ENCODE data around the gene EVA1C.
"Not testable (repeated sequence)": the region's sequence is repeated elsewhere in the genome, so short reads cannot be mapped to it uniquely, and the experiment has no call there.

EVA1C gene

GRCh38 chr21:32424191-32424535 lies 11.7 kb downstream of the EVA1C start:
- Histone ChIP-seq H3K9me3 (ENCODE audit: severe bottlenecking) (peaks cover 11% of the 10 kb centered on the region), H3K4me3 (ENCODE audit: low read depth, low read length) (no peak overlapping the region), H3K36me3 (no peaks in the 10 kb centered on the region), H3K27me3 (ENCODE audit: insufficient read depth, low read depth, severe bottlenecking) (peaks cover 3% of the 10 kb centered on the region), H3K27ac (no peak overlapping the region)
- TF ChIP-seq, protein P1, sequence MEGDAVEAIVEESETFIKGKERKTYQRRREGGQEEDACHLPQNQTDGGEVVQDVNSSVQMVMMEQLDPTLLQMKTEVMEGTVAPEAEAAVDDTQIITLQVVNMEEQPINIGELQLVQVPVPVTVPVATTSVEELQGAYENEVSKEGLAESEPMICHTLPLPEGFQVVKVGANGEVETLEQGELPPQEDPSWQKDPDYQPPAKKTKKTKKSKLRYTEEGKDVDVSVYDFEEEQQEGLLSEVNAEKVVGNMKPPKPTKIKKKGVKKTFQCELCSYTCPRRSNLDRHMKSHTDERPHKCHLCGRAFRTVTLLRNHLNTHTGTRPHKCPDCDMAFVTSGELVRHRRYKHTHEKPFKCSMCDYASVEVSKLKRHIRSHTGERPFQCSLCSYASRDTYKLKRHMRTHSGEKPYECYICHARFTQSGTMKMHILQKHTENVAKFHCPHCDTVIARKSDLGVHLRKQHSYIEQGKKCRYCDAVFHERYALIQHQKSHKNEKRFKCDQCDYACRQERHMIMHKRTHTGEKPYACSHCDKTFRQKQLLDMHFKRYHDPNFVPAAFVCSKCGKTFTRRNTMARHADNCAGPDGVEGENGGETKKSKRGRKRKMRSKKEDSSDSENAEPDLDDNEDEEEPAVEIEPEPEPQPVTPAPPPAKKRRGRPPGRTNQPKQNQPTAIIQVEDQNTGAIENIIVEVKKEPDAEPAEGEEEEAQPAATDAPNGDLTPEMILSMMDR (IDR thresholded peaks at IDR 0.05; ENCODE audit: low read depth, low read length) = no peak
- no peak for DNase-seq

DNA sequence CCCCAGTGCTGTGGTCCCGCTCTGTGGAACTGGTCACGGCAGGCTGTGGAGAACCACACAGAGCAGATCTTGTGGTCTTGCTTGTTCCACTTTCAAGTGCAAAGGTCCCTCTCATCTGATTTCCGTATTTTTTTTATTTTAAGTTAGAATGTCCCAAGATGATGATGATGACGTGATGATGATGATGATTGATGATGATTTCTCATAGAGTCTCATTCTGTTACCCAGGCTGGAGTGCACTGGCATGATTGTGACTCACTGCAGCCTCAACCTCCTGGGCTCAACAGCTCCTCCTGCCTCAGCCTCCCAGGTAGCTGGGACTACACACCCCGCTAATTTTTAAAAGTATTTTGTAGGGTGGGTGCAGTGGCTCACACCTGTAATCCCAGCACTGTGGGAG lies 12.2 kb downstream of the EVA1C start:
- no peak for DNase-seq
- no peak overlapping the region for H3K27ac ChIP-seq
- no peak overlapping the region for H3K4me3 ChIP-seq (ENCODE audit: low read depth, low read length)
- peaks cover 11% of the 10 kb centered on the region for H3K9me3 ChIP-seq (ENCODE audit: severe bottlenecking)
- TF ChIP-seq, protein P1 (IDR thresholded peaks at IDR 0.05; ENCODE audit: low read depth, low read length) = no peak
- H3K27me3 ChIP-seq (ENCODE audit: insufficient read depth, low read depth, severe bottlenecking) = peaks cover 3% of the 10 kb centered on the region
- no peaks in the 10 kb centered on the region for H3K36me3 ChIP-seq

GRCh38 chr21:32425628-32426027 lies 13.1 kb downstream of the EVA1C start:
- no peak for DNase-seq
- H3K4me3 ChIP-seq (ENCODE audit: low read depth, low read length) = no peak overlapping the region
- H3K27me3 ChIP-seq (ENCODE audit: insufficient read depth, low read depth, severe bottlenecking) = peaks cover 3% of the 10 kb centered on the region
- TF ChIP-seq, protein P1 (IDR thresholded peaks at IDR 0.05; ENCODE audit: low read depth, low read length) = peak; percentile 29; the same call in 1 of the 2 replicates
- no peak overlapping the region for H3K27ac ChIP-seq
- peaks cover 14% of the 10 kb centered on the region for H3K9me3 ChIP-seq (ENCODE audit: severe bottlenecking)
- no peaks in the 10 kb centered on the region for H3K36me3 ChIP-seq

- Histone ChIP-seq H3K27ac (no peak overlapping the region), H3K9me3 (ENCODE audit: severe bottlenecking) (peaks cover 14% of the 10 kb centered on the region), H3K36me3 (no peaks in the 10 kb centered on the region), H3K4me3 (ENCODE audit: low read depth, low read length) (no peak overlapping the region), H3K27me3 (ENCODE audit: insufficient read depth, low read depth, severe bottlenecking) (peaks cover 3% of the 10 kb centered on the region)
- TF ChIP-seq, protein P1 (IDR thresholded peaks at IDR 0.05; ENCODE audit: low read depth, low read length) = no peak
- no peak for DNase-seq
Measured at GRCh38 chr21:32426066-32426465, 13.6 kb downstream of the EVA1C start.

DNA sequence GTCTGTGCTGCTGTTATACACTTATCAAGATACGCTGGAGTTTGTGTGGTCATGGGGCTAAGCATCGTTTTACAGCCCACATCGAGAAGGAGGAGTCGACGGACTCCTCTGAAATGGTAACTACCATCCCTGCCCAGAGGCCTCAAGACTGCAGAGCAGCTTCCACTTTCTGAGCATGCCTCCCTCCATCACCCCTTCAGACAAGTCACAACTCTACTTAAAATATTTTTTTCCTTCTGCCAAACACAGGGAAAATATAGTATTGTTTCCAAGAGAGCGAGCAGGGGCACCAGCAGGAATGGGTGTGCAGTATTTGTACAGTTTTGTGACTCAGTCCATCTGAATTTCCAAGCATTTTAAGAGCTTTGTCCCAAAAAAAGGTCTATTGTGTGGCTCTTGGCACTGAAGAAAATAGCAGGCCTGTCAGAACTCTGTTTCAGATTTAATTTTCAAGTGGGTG lies 14.1 kb downstream of the EVA1C start:
- H3K4me3 ChIP-seq (ENCODE audit: low read depth, low read length) = no peak overlapping the region
- H3K27me3 ChIP-seq (ENCODE audit: insufficient read depth, low read depth, severe bottlenecking) = peaks cover 3% of the 10 kb centered on the region
- TF ChIP-seq, protein P1 (IDR thresholded peaks at IDR 0.05; ENCODE audit: low read depth, low read length) = no peak
- H3K9me3 ChIP-seq (ENCODE audit: severe bottlenecking) = peaks cover 12% of the 10 kb centered on the region
- no peak for DNase-seq
- H3K27ac ChIP-seq = no peak overlapping the region
- H3K36me3 ChIP-seq = no peaks in the 10 kb centered on the region

GRCh38 chr21:32427958-32428623 lies 15.6 kb downstream of the EVA1C start:
- TF ChIP-seq, protein P1 (IDR thresholded peaks at IDR 0.05; ENCODE audit: low read depth, low read length) = no peak
- peaks cover 2% of the 10 kb centered on the region for H3K27me3 ChIP-seq (ENCODE audit: insufficient read depth, low read depth, severe bottlenecking)
- H3K36me3 ChIP-seq = no peaks in the 10 kb centered on the region
- H3K27ac ChIP-seq = no peak overlapping the region
- H3K9me3 ChIP-seq (ENCODE audit: severe bottlenecking) = peaks cover 3% of the 10 kb centered on the region
- DNase-seq = no peak
- no peak overlapping the region for H3K4me3 ChIP-seq (ENCODE audit: low read depth, low read length)

DNA sequence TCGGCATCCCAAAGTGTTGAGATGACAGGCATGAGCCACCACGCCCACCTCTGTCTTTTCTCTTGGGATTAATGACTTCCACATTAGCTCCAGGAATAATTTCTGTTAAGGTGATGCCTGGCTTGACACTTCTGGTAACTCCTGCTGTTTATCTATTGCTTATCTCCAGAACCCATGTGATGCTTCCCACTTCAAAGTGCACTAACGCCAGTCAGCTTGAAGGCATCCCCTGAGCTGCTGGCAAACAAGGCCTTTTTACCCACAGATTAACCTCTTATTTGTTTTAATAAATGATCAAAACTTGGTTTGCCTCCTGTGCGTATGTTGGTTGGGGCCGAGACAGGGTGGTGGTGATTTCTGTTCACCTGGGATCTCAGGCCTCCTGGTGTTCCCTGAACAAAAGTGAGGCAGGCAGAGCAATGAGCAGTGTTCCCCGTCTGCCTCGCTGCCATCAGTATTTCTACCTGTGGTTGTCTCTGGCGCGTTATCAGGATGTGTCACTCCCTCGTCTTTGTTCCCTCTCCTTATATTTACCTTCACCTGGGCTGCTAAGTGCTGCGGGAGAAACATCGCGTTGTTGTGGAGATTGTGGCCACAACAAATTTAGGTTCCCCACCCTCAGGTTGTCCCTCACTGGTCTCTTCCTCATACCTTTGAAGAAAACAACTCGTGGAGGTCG lies 20.6 kb downstream of the EVA1C start:
- H3K27ac ChIP-seq; DNase-seq; H3K36me3 ChIP-seq; H3K9me3 ChIP-seq (ENCODE audit: severe bottlenecking); H3K4me3 ChIP-seq (ENCODE audit: low read depth, low read length); H3K27me3 ChIP-seq (ENCODE audit: insufficient read depth, low read depth, severe bottlenecking): not testable (repeated sequence)
